IMR-90 (cell line): ENCODE measurements around the gene MAN2B1. TPM values are rescaled to one million over a fixed set of nuclear protein-coding genes. Genes with fewer than 3 reads are reported as not detected.

Experiments
- ATAC-seq: fragments of 200-7000 bp; cut with Tn5 transposase; 2 replicates; pipeline ENCODE4 v1.9.1; 2020; ENCODE audit warnings: low read depth, mild to moderate bottlenecking, moderate library complexity
- BruUV-seq: library from RNA; stranded (reverse); fragments of 400-500 nt; replicated peaks from 2 replicates; lab custom pipeline; 2021; lab: Mats Ljungman, UMichigan
- CTCF ChIA-PET: fragments of 300-600 bp; formaldehyde crosslinking; extraction: SDS; loops from one replicate; lab custom pipeline; 2021; ENCODE audit warnings: antibody characterized with exemption; lab: Yijun Ruan, JAX
- POLR2A ChIA-PET: fragments of 300-600 bp; sonication (Branson Sonifier 250); formaldehyde crosslinking; loops from one replicate; lab custom pipeline; 2022; ENCODE audit warnings: antibody characterized with exemption; ENCODE audit not compliant: unreplicated experiment; lab: Charles Lee
- DNase-seq: peaks from one replicate; pipeline ENCODE4 v3.0.0; 2013
- H2AFZ ChIP-seq: replicated peaks from 2 replicates; pipeline ENCODE3; 2013; ENCODE audit warnings: low read length, mild to moderate bottlenecking; ENCODE audit not compliant: poor library complexity
- H2AK5ac ChIP-seq: 2 replicates; pipeline ENCODE4 v1.6.1; 2013; ENCODE audit warnings: low read depth, low read length, inconsistent platforms
- H2AK9ac ChIP-seq: replicated peaks from 2 replicates; pipeline ENCODE3; 2013; ENCODE audit warnings: mild to moderate bottlenecking, low read depth, low read length, moderate library complexity; ENCODE audit not compliant: poor library complexity
- H2BK120ac ChIP-seq: 2 replicates; pipeline ENCODE4 v1.6.1; 2013; ENCODE audit warnings: low read depth, low read length, inconsistent platforms
- H2BK15ac ChIP-seq: 3 replicates; pipeline ENCODE4 v1.6.1; 2013; ENCODE audit warnings: low read depth, low read length, inconsistent platforms
- H2BK20ac ChIP-seq: 2 replicates; pipeline ENCODE4 v1.6.1; 2013; ENCODE audit warnings: low read depth, mild to moderate bottlenecking, inconsistent platforms, low read length, moderate library complexity
- H2BK5ac ChIP-seq: 2 replicates; pipeline ENCODE4 v1.6.1; 2013; ENCODE audit warnings: mild to moderate bottlenecking, low read depth, low read length, inconsistent platforms; ENCODE audit not compliant: poor library complexity, severe bottlenecking
- H3K14ac ChIP-seq: replicated peaks from 2 replicates; pipeline ENCODE4 v1.6.1; 2013; ENCODE audit warnings: low read depth, low read length, inconsistent platforms
- H3K18ac ChIP-seq: 2 replicates; pipeline ENCODE4 v1.6.1; 2013; ENCODE audit warnings: low read depth, low read length, control low read depth
- H3K23ac ChIP-seq: 2 replicates; pipeline ENCODE4 v1.6.1; 2013; ENCODE audit warnings: low read depth, low read length, inconsistent platforms
- H3K27ac ChIP-seq: 2 replicates; pipeline ENCODE4 v1.5.1; 2013; ENCODE audit warnings: mild to moderate bottlenecking, control low read depth, low read length; ENCODE audit not compliant: insufficient read depth
- H3K27me3 ChIP-seq: 2 replicates; pipeline ENCODE4 v1.6.1; 2013; ENCODE audit warnings: low read length; ENCODE audit not compliant: control insufficient read depth, insufficient read depth
- H3K36me3 ChIP-seq: 2 replicates; pipeline ENCODE4 v1.6.1; 2013; ENCODE audit warnings: low read length, mixed read lengths; ENCODE audit not compliant: control insufficient read depth, insufficient read depth
- H3K4ac ChIP-seq: 2 replicates; pipeline ENCODE4 v1.6.1; 2013; ENCODE audit warnings: low read depth, low read length, inconsistent platforms
- H3K4me1 ChIP-seq: 2 replicates; pipeline ENCODE4 v1.6.1; 2013; ENCODE audit warnings: low read length, mixed read lengths; ENCODE audit not compliant: control insufficient read depth, insufficient read depth
- H3K4me2 ChIP-seq: 2 replicates; pipeline ENCODE4 v1.6.1; 2013; ENCODE audit warnings: low read depth, mild to moderate bottlenecking, control low read depth, low read length, moderate library complexity
- H3K4me3 ChIP-seq: 2 replicates; pipeline ENCODE4 v1.5.1; 2013; ENCODE audit warnings: low read depth, mild to moderate bottlenecking, control low read depth, low read length, moderate library complexity; ENCODE audit not compliant: insufficient read depth
- H3K56ac ChIP-seq: 2 replicates; pipeline ENCODE4 v1.6.1; 2013; ENCODE audit warnings: low read length, inconsistent platforms; ENCODE audit not compliant: insufficient read depth; ENCODE audit errors: extremely low read depth
- H3K79me1 ChIP-seq, 2 experiments: 2 replicates each; pipeline ENCODE4 v1.6.1; 2013; ENCODE audit warnings: low read length in 2 of 2, inconsistent platforms in 1 of 2, low read depth in 1 of 2
- H3K9ac ChIP-seq: 2 replicates; pipeline ENCODE4 v1.6.1; 2013; ENCODE audit warnings: low read depth, low read length, control low read depth
- H3K9me1 ChIP-seq: 2 replicates; pipeline ENCODE4 v1.6.1; 2013; ENCODE audit warnings: low read length, inconsistent platforms; ENCODE audit not compliant: insufficient read depth
- H3K9me3 ChIP-seq: 2 replicates; pipeline ENCODE4 v1.6.1; 2013; ENCODE audit warnings: low read length; ENCODE audit not compliant: control insufficient read depth, insufficient read depth
- H4K20me1 ChIP-seq: 2 replicates; pipeline ENCODE4 v1.6.1; 2013; ENCODE audit warnings: low read length, inconsistent platforms; ENCODE audit not compliant: insufficient read depth
- H4K5ac ChIP-seq: 2 replicates; pipeline ENCODE4 v1.6.1; 2013; ENCODE audit warnings: mild to moderate bottlenecking, low read depth, low read length, control low read depth
- H4K8ac ChIP-seq, 2 experiments: 2 replicates each; pipeline ENCODE4 v1.6.1; 2013; ENCODE audit warnings: low read depth in 2 of 2, low read length in 2 of 2, control low read depth in 1 of 2, inconsistent platforms in 1 of 2
- H4K91ac ChIP-seq: 2 replicates; pipeline ENCODE4 v1.6.1; 2013; ENCODE audit warnings: low read depth, low read length, inconsistent platforms; ENCODE audit not compliant: insufficient read depth
- BHLHE40 ChIP-seq: fragments of 150-350 bp; IDR thresholded peaks from 2 replicates; pipeline ENCODE4 v1.6.1; 2016; ENCODE audit warnings: mild to moderate bottlenecking, low read depth, low read length
- CEBPB ChIP-seq: IDR thresholded peaks from 2 replicates; pipeline ENCODE4 v1.6.1; 2012; ENCODE audit warnings: low read depth, low read length, improper control_type of control experiment
- CHD1 ChIP-seq: IDR thresholded peaks from 2 replicates; pipeline ENCODE4 v1.6.1; 2012; ENCODE audit warnings: low read depth, low read length, improper control_type of control experiment
- CTCF ChIP-seq: conservative IDR thresholded peaks from 2 replicates; pipeline ENCODE4 v1.5.1; 2012; ENCODE audit warnings: mild to moderate bottlenecking, low read depth, low read length, improper control_type of control experiment
- FOS ChIP-seq: fragments of 150-350 bp; IDR thresholded peaks from 2 replicates; pipeline ENCODE4 v1.6.1; 2016; ENCODE audit warnings: low read depth, low read length
- MAFK ChIP-seq: IDR thresholded peaks from 2 replicates; pipeline ENCODE4 v1.6.1; 2012; ENCODE audit warnings: low read depth, low read length, improper control_type of control experiment
- MAZ ChIP-seq: IDR thresholded peaks from 2 replicates; pipeline ENCODE4 v1.6.1; 2012; ENCODE audit warnings: low read depth, mild to moderate bottlenecking, low read length, improper control_type of control experiment, moderate library complexity, borderline replicate concordance
- MXI1 ChIP-seq: IDR thresholded peaks from 2 replicates; pipeline ENCODE4 v1.6.1; 2012; ENCODE audit warnings: low read depth, mild to moderate bottlenecking, low read length, moderate library complexity, borderline replicate concordance
- NFE2L2 ChIP-seq: fragments of 150-350 bp; IDR thresholded peaks from 2 replicates; pipeline ENCODE4 v1.6.1; 2016; ENCODE audit warnings: low read depth, mild to moderate bottlenecking, low read length
- POLR2A ChIP-seq: IDR thresholded peaks from 2 replicates; pipeline ENCODE4 v1.6.1; 2012; ENCODE audit warnings: mild to moderate bottlenecking, low read depth, low read length
- RAD21 ChIP-seq: IDR thresholded peaks from 2 replicates; pipeline ENCODE4 v1.6.1; 2012; ENCODE audit warnings: low read length, improper control_type of control experiment
- RCOR1 ChIP-seq: IDR thresholded peaks from 2 replicates; pipeline ENCODE4 v1.6.1; 2012; ENCODE audit warnings: mild to moderate bottlenecking, low read length, improper control_type of control experiment; ENCODE audit not compliant: insufficient replicate concordance
- RFX5 ChIP-seq: IDR thresholded peaks from 2 replicates; pipeline ENCODE4 v1.8.0; 2012; ENCODE audit warnings: low read depth, mild to moderate bottlenecking, low read length, moderate library complexity
- SMC3 ChIP-seq: fragments of 150-350 bp; IDR thresholded peaks from 2 replicates; pipeline ENCODE4 v1.6.1; 2016; ENCODE audit warnings: low read depth, mild to moderate bottlenecking, antibody characterized with exemption, low read length, moderate library complexity
- USF2 ChIP-seq: fragments of 150-350 bp; IDR thresholded peaks from 2 replicates; pipeline ENCODE4 v1.6.1; 2017; ENCODE audit warnings: mild to moderate bottlenecking, antibody characterized with exemption, low read length, low read depth
- WGBS, 2 experiments: methylation state at CpG; one replicate each; pipeline versions ENCODE4 v1.1.5 to v1.1.7; 2013; ENCODE audit warnings: missing lambda C conversion rate in 2 of 2; ENCODE audit not compliant: insufficient read length in 1 of 2; ENCODE audit errors: extremely low coverage in 2 of 2; 5-methylcytosine and 5-hydroxymethylcytosine counted together
- dilution Hi-C: fragments of 300-500 bp; cut with HindIII; formaldehyde crosslinking; loops from one replicate; pipeline ENCODE4 v1.14.3; 2018; ENCODE audit warnings: low sequenced_read_pairs; ENCODE audit not compliant: unreplicated experiment
- in situ Hi-C: fragments of 300-500 bp; cut with MboI; formaldehyde crosslinking; loops from 3 replicates; pipeline ENCODE4 v1.14.3; 2019; ENCODE audit warnings: low sequenced_read_pairs, inconsistent platforms, mixed read lengths
- intact Hi-C: fragments of 100-400 bp; cut with micrococcal nuclease; formaldehyde crosslinking; loops from 2 replicates; pipeline ENCODE4 v1.10.0; 2022
- polyA plus RNA-seq, 3 experiments: library from polyadenylated mRNA; depleted of rRNA; stranded (reverse); fragments of >200 nt; gene quantifications; 2 replicates each; pipeline ENCODE4 v1.2.3, GENCODE V29; 2012; ENCODE audit warnings: low replicate concordance in 1 of 3
- total RNA-seq: library from RNA; depleted of rRNA; stranded (reverse); fragments of >200 nt; gene quantifications from 2 replicates; pipeline ENCODE4 v1.2.3, GENCODE V29; 2012

The MAN2B1 gene
- total and polyA plus RNA-seq, 2 of the 4 experiments (the other 2 are of a cell fraction): 10.4 to 55.4 TPM

DNA sequence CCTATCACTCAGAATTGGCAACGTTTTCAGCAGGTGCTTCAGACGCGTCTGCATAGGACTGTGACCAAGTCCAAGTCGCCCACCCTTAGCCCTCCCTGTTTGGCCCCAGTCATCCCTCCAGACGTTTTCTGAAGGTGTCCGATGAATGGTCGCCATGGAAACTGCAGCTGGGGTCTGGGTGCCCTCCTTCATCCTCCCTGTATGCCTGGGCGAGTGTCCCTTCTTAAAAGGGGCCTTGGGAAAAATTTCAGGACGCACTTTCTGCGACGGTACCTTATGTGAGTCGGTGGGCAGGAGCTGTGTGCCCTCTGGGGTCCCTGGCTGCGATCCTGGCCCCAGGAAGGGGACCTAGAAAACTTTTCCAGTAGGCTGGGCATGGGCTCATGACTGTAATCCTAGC, 25.1 kb downstream of the MAN2B1 start:
- Histone ChIP-seq H3K14ac (no peak overlapping the region), H3K56ac (no peak overlapping the region), H3K9me3 (no peaks in the 10 kb centered on the region), H3K79me1 (no peaks in the 10 kb centered on the region), H2BK20ac (no peak overlapping the region), H4K91ac (no peak overlapping the region), H3K9me1 (no peaks in the 10 kb centered on the region), H2BK120ac (no peak overlapping the region), H3K18ac (no peak overlapping the region), H3K23ac (no peak overlapping the region), H3K27me3 (no peaks in the 10 kb centered on the region), H2AK5ac (no peak overlapping the region), H3K4ac (no peak overlapping the region), H2AK9ac (no peak overlapping the region), H3K27ac (no peak overlapping the region), H3K4me1 (peaks cover 3% of the 10 kb centered on the region), H4K20me1 (no peaks in the 10 kb centered on the region), H4K5ac (no peak overlapping the region), H3K4me2 (no peak overlapping the region), H2BK15ac (no peak overlapping the region), H3K4me3 (no peak overlapping the region), H3K36me3 (no peaks in the 10 kb centered on the region), H2AFZ (no peak overlapping the region), H3K9ac (no peak overlapping the region), H4K8ac (no peak overlapping the region), H2BK5ac (no peak overlapping the region)
- no peak for DNase-seq
- dilution Hi-C loops (no loop called here), intact Hi-C loops (no loop called here), in situ Hi-C loops (no loop called here)
- no peak for ATAC-seq
- ChIA-PET CTCF (no interaction called here), POLR2A (no interaction called here)
- BruUV-seq: no TSS peak
- 82% methylated on average over 8 of the region's 13 CpGs; no CpG with 5 or more reads in 1 of the 2 experiments for WGBS, 2 experiments
- no peak for TF ChIP-seq CEBPB
- TF ChIP-seq SMC3: no peak
- no peak for TF ChIP-seq MAFK
- no peak for TF ChIP-seq BHLHE40
- no peak for TF ChIP-seq NFE2L2
- TF ChIP-seq MXI1: no peak
- TF ChIP-seq CTCF: no peak
- no peak for TF ChIP-seq FOS
- TF ChIP-seq RAD21: no peak
- no peak for TF ChIP-seq MAZ
- no peak for TF ChIP-seq RCOR1
- TF ChIP-seq USF2: no peak
- TF ChIP-seq RFX5: no peak
- TF ChIP-seq CHD1: no peak
- TF ChIP-seq POLR2A: no peak
